ENCODE data around the gene TP53I13. TPM values are rescaled to one million over a fixed set of nuclear protein-coding genes. Genes with fewer than 3 reads are reported as not detected.
A peak's percentile ranks its signal among the peaks of the same experiment; 100 is the strongest.

TP53I13 gene
- total and polyA plus RNA-seq, 2 of the 13 experiments (the other 11 are each of a cell fraction or from before 2014, with no cell fraction given) = 16.9 to 25.7 TPM

- TF ChIP-seq ZNF329 (CRISPR knock-in tag; IDR thresholded peaks at IDR 0.05; ENCODE audit: low read depth) (0 out of 2 replicates have a peak, but pooled peaks have one; percentile 23), NFATC3 (CRISPR knock-in tag; IDR thresholded peaks at IDR 0.05) (0 out of 2 replicates have a peak, but pooled peaks have one; percentile 51), ARNT (IDR thresholded peaks at IDR 0.05) (no peak), ZNF160 (CRISPR knock-in tag; IDR thresholded peaks at IDR 0.05) (no peak), ZNF850 (CRISPR knock-in tag; conservative IDR thresholded peaks at IDR 0.05) (no peak), SNAPC4 (CRISPR knock-in tag; IDR thresholded peaks at IDR 0.05) (no peak), SKIL (CRISPR knock-in tag; IDR thresholded peaks at IDR 0.05; ENCODE audit: borderline replicate concordance) (peak; percentile 77), ZNF317 (CRISPR knock-in tag; IDR thresholded peaks at IDR 0.05) (no peak), ZNF616 (CRISPR knock-in tag; IDR thresholded peaks at IDR 0.05; ENCODE audit: low read depth) (peak; percentile 84), TBP (CRISPR knock-in tag; IDR thresholded peaks at IDR 0.05) (no peak), ZNF530 (CRISPR knock-in tag; IDR thresholded peaks at IDR 0.05; ENCODE audit: low read depth) (no peak), MED8 (CRISPR knock-in tag; IDR thresholded peaks at IDR 0.05; ENCODE audit: insufficient replicate concordance) (peak; percentile 44), HOXA7 (CRISPR knock-in tag; IDR thresholded peaks at IDR 0.05) (no peak), KLF6 (CRISPR knock-in tag; IDR thresholded peaks at IDR 0.05) (peak; percentile 74; the same call in 1 of the 2 replicates), MIXL1 (CRISPR knock-in tag; IDR thresholded peaks at IDR 0.05) (peak; percentile 12; the same call in 1 of the 2 replicates), SKI (IDR thresholded peaks at IDR 0.05; ENCODE audit: partially characterized antibody) (peak; percentile 77), ZNF678 (CRISPR knock-in tag; IDR thresholded peaks at IDR 0.05) (no peak), NRL (CRISPR knock-in tag; IDR thresholded peaks at IDR 0.05; ENCODE audit: borderline replicate concordance) (no peak), ELF1 (CRISPR knock-in tag; IDR thresholded peaks at IDR 0.05) (no peak), ETS1 (CRISPR knock-in tag; IDR thresholded peaks at IDR 0.05) (no peak), ZNF672 (CRISPR knock-in tag; IDR thresholded peaks at IDR 0.05) (peak; percentile 41; the same call in 1 of the 2 replicates), CREBL2 (CRISPR knock-in tag; IDR thresholded peaks at IDR 0.05; ENCODE audit: borderline replicate concordance) (0 out of 2 replicates have a peak, but pooled peaks have one; percentile 61), GFI1 (CRISPR knock-in tag; IDR thresholded peaks at IDR 0.05; ENCODE audit: borderline replicate concordance) (peak; percentile 25; the same call in 1 of the 2 replicates), SMAD9 (CRISPR knock-in tag; IDR thresholded peaks at IDR 0.05) (0 out of 2 replicates have a peak, but pooled peaks have one; percentile 47)
Measured at GRCh38 chr17:29613352-29613837, 44.9 kb downstream of the TP53I13 start (continued).

Measured in HepG2 (cell line).